Right forelimb (tissue), 1 donor: Measurements from ENCODE around the gene ST8SIA1.

Source experiments
- DNase-seq: peaks from one replicate; pipeline ENCODE4 v3.0.0-alpha.2; 2018

ST8SIA1 gene

GRCh38 chr12:22231836-22232235 lies 102.7 kb downstream of the ST8SIA1 start:
- no peak for DNase-seq

- DNase-seq = no peak
These were observed 103.4 kb downstream of the ST8SIA1 start for GRCh38 chr12:22231078-22231477.

- no peak for DNase-seq
These were observed 104.2 kb downstream of the ST8SIA1 start for GRCh38 chr12:22230280-22230794.

- no peak for DNase-seq
These were observed 104.7 kb downstream of the ST8SIA1 start for GRCh38 chr12:22229652-22230279.

GRCh38 chr12:22228022-22228875 lies 106.3 kb downstream of the ST8SIA1 start:
- no peak for DNase-seq

GRCh38 chr12:22223356-22223755 lies 111.2 kb downstream of the ST8SIA1 start:
- DNase-seq = no peak

GRCh38 chr12:22217556-22217955 lies 117.0 kb downstream of the ST8SIA1 start:
- no peak for DNase-seq

- DNase-seq = no peak
These were observed 118.8 kb downstream of the ST8SIA1 start for GRCh38 chr12:22215467-22216253.

- DNase-seq = no peak
These were observed 123.4 kb downstream of the ST8SIA1 start for GRCh38 chr12:22211128-22211527.

- no peak for DNase-seq
These were observed 125.1 kb downstream of the ST8SIA1 start for GRCh38 chr12:22209422-22209821.

- no peak for DNase-seq
These were observed 128.3 kb downstream of the ST8SIA1 start for GRCh38 chr12:22206111-22206728.

- DNase-seq = no peak
These were observed 130.1 kb downstream of the ST8SIA1 start for GRCh38 chr12:22204391-22204790.

- DNase-seq = no peak
These were observed 131.7 kb downstream of the ST8SIA1 start for GRCh38 chr12:22202847-22203246.

GRCh38 chr12:22201101-22201500 lies 133.4 kb downstream of the ST8SIA1 start:
- no peak for DNase-seq

GRCh38 chr12:22196236-22196635 lies 138.3 kb downstream of the ST8SIA1 start:
- no peak for DNase-seq

GRCh38 chr12:22190969-22191368 lies 143.5 kb downstream of the ST8SIA1 start:
- no peak for DNase-seq

- no peak for DNase-seq
These were observed 146.1 kb downstream of the ST8SIA1 start for GRCh38 chr12:22188431-22188830.

GRCh38 chr12:22180705-22181104 lies 153.8 kb downstream of the ST8SIA1 start:
- no peak for DNase-seq

GRCh38 chr12:22173177-22173576 lies 161.3 kb downstream of the ST8SIA1 start:
- no peak for DNase-seq

- no peak for DNase-seq
These were observed 162.0 kb downstream of the ST8SIA1 start for GRCh38 chr12:22172501-22172900.

GRCh38 chr12:22169376-22169775 lies 165.1 kb downstream of the ST8SIA1 start:
- DNase-seq = no peak

GRCh38 chr12:22164139-22164538 lies 170.4 kb downstream of the ST8SIA1 start:
- DNase-seq = no peak

- no peak for DNase-seq
These were observed 170.9 kb downstream of the ST8SIA1 start for GRCh38 chr12:22163594-22163993.
